Measurements from ENCODE around the gene TEX48. TPM values are rescaled to one million over a fixed set of nuclear protein-coding genes. Genes with fewer than 3 reads are reported as not detected.

TEX48 gene
- total RNA-seq, 1 experiment from 2014 or later: not detected

DNA sequence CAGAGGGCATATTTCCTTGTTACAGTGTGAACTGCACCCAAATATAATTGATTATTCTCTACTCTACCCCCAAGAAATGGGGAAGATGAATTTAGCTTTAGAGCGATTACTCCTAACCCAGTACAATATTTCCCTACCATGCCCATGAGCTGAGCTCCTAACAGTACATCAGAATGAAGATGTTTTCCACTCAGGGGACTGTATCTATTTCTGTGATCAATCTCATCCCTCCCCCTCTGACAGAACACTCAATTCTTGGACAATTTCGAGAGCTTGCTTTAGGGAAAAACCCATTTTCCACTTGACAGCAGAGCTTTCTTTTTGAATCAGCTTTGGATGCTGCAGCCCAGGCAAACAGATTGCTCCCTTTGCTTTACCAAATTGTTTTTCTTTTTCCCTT is 24.7 kb upstream of the TEX48 start:
- Mint-ChIP-seq H3K27ac (no peak overlapping the region), H3K4me3 (no peak overlapping the region), H3K9me3 (no peaks in the 10 kb centered on the region), H3K4me1 (no peaks in the 10 kb centered on the region), H3K36me3 (no peaks in the 10 kb centered on the region), H3K27me3 (ENCODE audit: low read depth) (peaks cover 35% of the 10 kb centered on the region)
- TF ChIP-seq, protein P1, sequence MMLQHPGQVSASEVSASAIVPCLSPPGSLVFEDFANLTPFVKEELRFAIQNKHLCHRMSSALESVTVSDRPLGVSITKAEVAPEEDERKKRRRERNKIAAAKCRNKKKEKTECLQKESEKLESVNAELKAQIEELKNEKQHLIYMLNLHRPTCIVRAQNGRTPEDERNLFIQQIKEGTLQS (CRISPR knock-in tag; conservative IDR thresholded peaks at IDR 0.05): no peak
- TF ChIP-seq HMGA2 (CRISPR knock-in tag; IDR thresholded peaks at IDR 0.05) (no peak), CREM (CRISPR knock-in tag; IDR thresholded peaks at IDR 0.05) (no peak), ZNF138 (CRISPR knock-in tag; conservative IDR thresholded peaks at IDR 0.05) (no peak)
- TF ChIP-seq, protein P2, sequence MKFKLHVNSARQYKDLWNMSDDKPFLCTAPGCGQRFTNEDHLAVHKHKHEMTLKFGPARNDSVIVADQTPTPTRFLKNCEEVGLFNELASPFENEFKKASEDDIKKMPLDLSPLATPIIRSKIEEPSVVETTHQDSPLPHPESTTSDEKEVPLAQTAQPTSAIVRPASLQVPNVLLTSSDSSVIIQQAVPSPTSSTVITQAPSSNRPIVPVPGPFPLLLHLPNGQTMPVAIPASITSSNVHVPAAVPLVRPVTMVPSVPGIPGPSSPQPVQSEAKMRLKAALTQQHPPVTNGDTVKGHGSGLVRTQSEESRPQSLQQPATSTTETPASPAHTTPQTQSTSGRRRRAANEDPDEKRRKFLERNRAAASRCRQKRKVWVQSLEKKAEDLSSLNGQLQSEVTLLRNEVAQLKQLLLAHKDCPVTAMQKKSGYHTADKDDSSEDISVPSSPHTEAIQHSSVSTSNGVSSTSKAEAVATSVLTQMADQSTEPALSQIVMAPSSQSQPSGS (CRISPR knock-in tag; IDR thresholded peaks at IDR 0.05; ENCODE audit: borderline replicate concordance, low read depth): no peak
- TF ChIP-seq, protein P3, sequence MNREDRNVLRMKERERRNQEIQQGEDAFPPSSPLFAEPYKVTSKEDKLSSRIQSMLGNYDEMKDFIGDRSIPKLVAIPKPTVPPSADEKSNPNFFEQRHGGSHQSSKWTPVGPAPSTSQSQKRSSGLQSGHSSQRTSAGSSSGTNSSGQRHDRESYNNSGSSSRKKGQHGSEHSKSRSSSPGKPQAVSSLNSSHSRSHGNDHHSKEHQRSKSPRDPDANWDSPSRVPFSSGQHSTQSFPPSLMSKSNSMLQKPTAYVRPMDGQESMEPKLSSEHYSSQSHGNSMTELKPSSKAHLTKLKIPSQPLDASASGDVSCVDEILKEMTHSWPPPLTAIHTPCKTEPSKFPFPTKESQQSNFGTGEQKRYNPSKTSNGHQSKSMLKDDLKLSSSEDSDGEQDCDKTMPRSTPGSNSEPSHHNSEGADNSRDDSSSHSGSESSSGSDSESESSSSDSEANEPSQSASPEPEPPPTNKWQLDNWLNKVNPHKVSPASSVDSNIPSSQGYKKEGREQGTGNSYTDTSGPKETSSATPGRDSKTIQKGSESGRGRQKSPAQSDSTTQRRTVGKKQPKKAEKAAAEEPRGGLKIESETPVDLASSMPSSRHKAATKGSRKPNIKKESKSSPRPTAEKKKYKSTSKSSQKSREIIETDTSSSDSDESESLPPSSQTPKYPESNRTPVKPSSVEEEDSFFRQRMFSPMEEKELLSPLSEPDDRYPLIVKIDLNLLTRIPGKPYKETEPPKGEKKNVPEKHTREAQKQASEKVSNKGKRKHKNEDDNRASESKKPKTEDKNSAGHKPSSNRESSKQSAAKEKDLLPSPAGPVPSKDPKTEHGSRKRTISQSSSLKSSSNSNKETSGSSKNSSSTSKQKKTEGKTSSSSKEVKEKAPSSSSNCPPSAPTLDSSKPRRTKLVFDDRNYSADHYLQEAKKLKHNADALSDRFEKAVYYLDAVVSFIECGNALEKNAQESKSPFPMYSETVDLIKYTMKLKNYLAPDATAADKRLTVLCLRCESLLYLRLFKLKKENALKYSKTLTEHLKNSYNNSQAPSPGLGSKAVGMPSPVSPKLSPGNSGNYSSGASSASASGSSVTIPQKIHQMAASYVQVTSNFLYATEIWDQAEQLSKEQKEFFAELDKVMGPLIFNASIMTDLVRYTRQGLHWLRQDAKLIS (CRISPR knock-in tag; IDR thresholded peaks at IDR 0.05; ENCODE audit: borderline replicate concordance): no peak
- TF ChIP-seq, protein P4, sequence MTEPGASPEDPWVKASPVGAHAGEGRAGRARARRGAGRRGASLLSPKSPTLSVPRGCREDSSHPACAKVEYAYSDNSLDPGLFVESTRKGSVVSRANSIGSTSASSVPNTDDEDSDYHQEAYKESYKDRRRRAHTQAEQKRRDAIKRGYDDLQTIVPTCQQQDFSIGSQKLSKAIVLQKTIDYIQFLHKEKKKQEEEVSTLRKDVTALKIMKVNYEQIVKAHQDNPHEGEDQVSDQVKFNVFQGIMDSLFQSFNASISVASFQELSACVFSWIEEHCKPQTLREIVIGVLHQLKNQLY (CRISPR knock-in tag; IDR thresholded peaks at IDR 0.05): no peak
- ChIA-PET CTCF (interaction anchor here (1.2 to 1.6 kb wide), 3 partner anchors 53 to 300 kb away, joined by 3 to 4 read pairs (median 4); no protein-coding TSS in a partner anchor), POLR2A (no interaction called here)
- DNase-seq (ENCODE audit: low spot score) (no peak), ATAC-seq (no peak)

DNA sequence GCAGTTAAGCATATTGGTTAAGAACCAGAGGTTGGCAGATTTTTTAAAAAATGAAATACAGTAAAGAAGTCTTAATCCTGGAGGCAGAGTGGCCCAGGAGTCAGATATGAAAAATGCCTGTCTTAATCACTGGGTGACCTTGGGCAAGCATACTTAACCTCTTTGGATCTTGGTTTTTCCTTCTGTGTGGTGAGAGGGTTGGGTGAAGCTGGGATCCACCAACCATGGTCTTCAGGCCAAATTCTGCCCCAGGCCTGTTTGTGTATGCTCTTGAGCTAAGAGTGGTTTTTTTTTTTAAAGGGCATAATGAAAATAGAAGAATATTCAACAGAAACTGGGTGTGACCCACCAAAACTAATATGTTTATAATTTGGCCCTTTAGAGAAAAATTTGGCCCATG is 20.0 kb upstream of the TEX48 start:
- CTCF ChIA-PET: interaction anchor here (0.6 kb wide), 1 partner anchor 57 kb away, joined by 3 read pairs; no protein-coding TSS in a partner anchor
- Mint-ChIP-seq H3K27ac (no peak overlapping the region), H3K27me3 (ENCODE audit: low read depth) (peaks cover 38% of the 10 kb centered on the region)
- no peak for TF ChIP-seq NFE2L1 (CRISPR knock-in tag; IDR thresholded peaks at IDR 0.05)
- TF ChIP-seq ZNF671 (CRISPR knock-in tag; IDR thresholded peaks at IDR 0.05): no peak
- TF ChIP-seq, protein P5, sequence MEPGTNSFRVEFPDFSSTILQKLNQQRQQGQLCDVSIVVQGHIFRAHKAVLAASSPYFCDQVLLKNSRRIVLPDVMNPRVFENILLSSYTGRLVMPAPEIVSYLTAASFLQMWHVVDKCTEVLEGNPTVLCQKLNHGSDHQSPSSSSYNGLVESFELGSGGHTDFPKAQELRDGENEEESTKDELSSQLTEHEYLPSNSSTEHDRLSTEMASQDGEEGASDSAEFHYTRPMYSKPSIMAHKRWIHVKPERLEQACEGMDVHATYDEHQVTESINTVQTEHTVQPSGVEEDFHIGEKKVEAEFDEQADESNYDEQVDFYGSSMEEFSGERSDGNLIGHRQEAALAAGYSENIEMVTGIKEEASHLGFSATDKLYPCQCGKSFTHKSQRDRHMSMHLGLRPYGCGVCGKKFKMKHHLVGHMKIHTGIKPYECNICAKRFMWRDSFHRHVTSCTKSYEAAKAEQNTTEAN (CRISPR knock-in tag; IDR thresholded peaks at IDR 0.05): no peak
- no peak for TF ChIP-seq ZBTB21 (CRISPR knock-in tag; IDR thresholded peaks at IDR 0.05; ENCODE audit: borderline replicate concordance)
- TF ChIP-seq TEAD1 (CRISPR knock-in tag; IDR thresholded peaks at IDR 0.05): no peak
- TF ChIP-seq, protein P6, sequence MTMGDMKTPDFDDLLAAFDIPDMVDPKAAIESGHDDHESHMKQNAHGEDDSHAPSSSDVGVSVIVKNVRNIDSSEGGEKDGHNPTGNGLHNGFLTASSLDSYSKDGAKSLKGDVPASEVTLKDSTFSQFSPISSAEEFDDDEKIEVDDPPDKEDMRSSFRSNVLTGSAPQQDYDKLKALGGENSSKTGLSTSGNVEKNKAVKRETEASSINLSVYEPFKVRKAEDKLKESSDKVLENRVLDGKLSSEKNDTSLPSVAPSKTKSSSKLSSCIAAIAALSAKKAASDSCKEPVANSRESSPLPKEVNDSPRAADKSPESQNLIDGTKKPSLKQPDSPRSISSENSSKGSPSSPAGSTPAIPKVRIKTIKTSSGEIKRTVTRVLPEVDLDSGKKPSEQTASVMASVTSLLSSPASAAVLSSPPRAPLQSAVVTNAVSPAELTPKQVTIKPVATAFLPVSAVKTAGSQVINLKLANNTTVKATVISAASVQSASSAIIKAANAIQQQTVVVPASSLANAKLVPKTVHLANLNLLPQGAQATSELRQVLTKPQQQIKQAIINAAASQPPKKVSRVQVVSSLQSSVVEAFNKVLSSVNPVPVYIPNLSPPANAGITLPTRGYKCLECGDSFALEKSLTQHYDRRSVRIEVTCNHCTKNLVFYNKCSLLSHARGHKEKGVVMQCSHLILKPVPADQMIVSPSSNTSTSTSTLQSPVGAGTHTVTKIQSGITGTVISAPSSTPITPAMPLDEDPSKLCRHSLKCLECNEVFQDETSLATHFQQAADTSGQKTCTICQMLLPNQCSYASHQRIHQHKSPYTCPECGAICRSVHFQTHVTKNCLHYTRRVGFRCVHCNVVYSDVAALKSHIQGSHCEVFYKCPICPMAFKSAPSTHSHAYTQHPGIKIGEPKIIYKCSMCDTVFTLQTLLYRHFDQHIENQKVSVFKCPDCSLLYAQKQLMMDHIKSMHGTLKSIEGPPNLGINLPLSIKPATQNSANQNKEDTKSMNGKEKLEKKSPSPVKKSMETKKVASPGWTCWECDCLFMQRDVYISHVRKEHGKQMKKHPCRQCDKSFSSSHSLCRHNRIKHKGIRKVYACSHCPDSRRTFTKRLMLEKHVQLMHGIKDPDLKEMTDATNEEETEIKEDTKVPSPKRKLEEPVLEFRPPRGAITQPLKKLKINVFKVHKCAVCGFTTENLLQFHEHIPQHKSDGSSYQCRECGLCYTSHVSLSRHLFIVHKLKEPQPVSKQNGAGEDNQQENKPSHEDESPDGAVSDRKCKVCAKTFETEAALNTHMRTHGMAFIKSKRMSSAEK (CRISPR knock-in tag; IDR thresholded peaks at IDR 0.05; ENCODE audit: borderline replicate concordance): no peak
- TF ChIP-seq ZNF423 (CRISPR knock-in tag; IDR thresholded peaks at IDR 0.05): no peak
- TF ChIP-seq, protein P7, sequence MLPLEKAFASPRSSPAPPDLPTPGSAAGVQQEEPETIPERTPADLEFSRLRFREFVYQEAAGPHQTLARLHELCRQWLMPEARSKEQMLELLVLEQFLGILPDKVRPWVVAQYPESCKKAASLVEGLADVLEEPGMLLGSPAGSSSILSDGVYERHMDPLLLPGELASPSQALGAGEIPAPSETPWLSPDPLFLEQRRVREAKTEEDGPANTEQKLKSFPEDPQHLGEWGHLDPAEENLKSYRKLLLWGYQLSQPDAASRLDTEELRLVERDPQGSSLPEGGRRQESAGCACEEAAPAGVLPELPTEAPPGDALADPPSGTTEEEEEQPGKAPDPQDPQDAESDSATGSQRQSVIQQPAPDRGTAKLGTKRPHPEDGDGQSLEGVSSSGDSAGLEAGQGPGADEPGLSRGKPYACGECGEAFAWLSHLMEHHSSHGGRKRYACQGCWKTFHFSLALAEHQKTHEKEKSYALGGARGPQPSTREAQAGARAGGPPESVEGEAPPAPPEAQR (CRISPR knock-in tag; IDR thresholded peaks at IDR 0.05): no peak
- no peak for TF ChIP-seq GRHL2 (CRISPR knock-in tag; IDR thresholded peaks at IDR 0.05; ENCODE audit: insufficient replicate concordance, severe bottlenecking)
- TF ChIP-seq, protein P8, sequence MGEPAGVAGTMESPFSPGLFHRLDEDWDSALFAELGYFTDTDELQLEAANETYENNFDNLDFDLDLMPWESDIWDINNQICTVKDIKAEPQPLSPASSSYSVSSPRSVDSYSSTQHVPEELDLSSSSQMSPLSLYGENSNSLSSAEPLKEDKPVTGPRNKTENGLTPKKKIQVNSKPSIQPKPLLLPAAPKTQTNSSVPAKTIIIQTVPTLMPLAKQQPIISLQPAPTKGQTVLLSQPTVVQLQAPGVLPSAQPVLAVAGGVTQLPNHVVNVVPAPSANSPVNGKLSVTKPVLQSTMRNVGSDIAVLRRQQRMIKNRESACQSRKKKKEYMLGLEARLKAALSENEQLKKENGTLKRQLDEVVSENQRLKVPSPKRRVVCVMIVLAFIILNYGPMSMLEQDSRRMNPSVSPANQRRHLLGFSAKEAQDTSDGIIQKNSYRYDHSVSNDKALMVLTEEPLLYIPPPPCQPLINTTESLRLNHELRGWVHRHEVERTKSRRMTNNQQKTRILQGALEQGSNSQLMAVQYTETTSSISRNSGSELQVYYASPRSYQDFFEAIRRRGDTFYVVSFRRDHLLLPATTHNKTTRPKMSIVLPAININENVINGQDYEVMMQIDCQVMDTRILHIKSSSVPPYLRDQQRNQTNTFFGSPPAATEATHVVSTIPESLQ (CRISPR knock-in tag; IDR thresholded peaks at IDR 0.05): no peak

More for the DNA sequence above, 20.0 kb upstream of the TEX48 start:
- Mint-ChIP-seq H3K9me3 (no peaks in the 10 kb centered on the region), H3K36me3 (no peaks in the 10 kb centered on the region), H3K4me3 (no peak overlapping the region), H3K4me1 (peaks cover 6% of the 10 kb centered on the region)
- POLR2A ChIA-PET: no interaction called here
- DNase-seq (ENCODE audit: low spot score): no peak
- ATAC-seq: no peak
